HG03460 (cell line): ENCODE results near the gene GARRE1.
"Not testable (repeated sequence)": the region's sequence is repeated elsewhere in the genome, so short reads cannot be mapped to it uniquely, and the experiment has no call there.

ENCODE experiments used
- ATAC-seq: cut with Tn5 transposase; IDR thresholded peaks from one replicate; pipeline ENCODE4 v1.9.1; 2021; ENCODE audit not compliant: unreplicated experiment

GARRE1 gene

GRCh38 chr19:34254046-34254697 lies at the start of gene GARRE1:
GARRE1 (plus strand) TSS chr19:34254554; CDS start chr19:34300474, 45,920 bp downstream.
- ATAC-seq, result peak; percentile 77

- ATAC-seq, result not testable (repeated sequence)
These were observed 49.0 kb upstream of the GARRE1 start for GRCh38 chr19:34205324-34205723.

GRCh38 chr19:34208291-34208884 lies 46.0 kb upstream of the GARRE1 start:
- no peak for ATAC-seq

- ATAC-seq, result no peak
These were observed 44.6 kb upstream of the GARRE1 start for GRCh38 chr19:34209726-34210125.

- no peak for ATAC-seq
These were observed 41.1 kb upstream of the GARRE1 start for GRCh38 chr19:34213283-34213682.

- ATAC-seq, result no peak
These were observed 40.3 kb upstream of the GARRE1 start for GRCh38 chr19:34214040-34214439.

- no peak for ATAC-seq
These were observed 39.2 kb upstream of the GARRE1 start for GRCh38 chr19:34215006-34215665.

- ATAC-seq, result no peak
These were observed 38.7 kb upstream of the GARRE1 start for GRCh38 chr19:34215666-34216038.

GRCh38 chr19:34216745-34217219 lies 37.6 kb upstream of the GARRE1 start:
- ATAC-seq, result not testable (repeated sequence)

- no peak for ATAC-seq
These were observed 36.2 kb upstream of the GARRE1 start for GRCh38 chr19:34217952-34218817.

- no peak for ATAC-seq
These were observed 35.6 kb upstream of the GARRE1 start for GRCh38 chr19:34218818-34219164.

GRCh38 chr19:34220472-34221063 lies 33.8 kb upstream of the GARRE1 start:
- ATAC-seq, result no peak

- ATAC-seq, result no peak
These were observed 32.0 kb upstream of the GARRE1 start for GRCh38 chr19:34222386-34222785.

- no peak for ATAC-seq
These were observed 29.2 kb upstream of the GARRE1 start for GRCh38 chr19:34224996-34225658.

- no peak for ATAC-seq
These were observed 28.7 kb upstream of the GARRE1 start for GRCh38 chr19:34225659-34226015.

GRCh38 chr19:34226036-34226435 lies 28.3 kb upstream of the GARRE1 start:
- ATAC-seq, result no peak

GRCh38 chr19:34228347-34228746 lies 26.0 kb upstream of the GARRE1 start:
- ATAC-seq, result no peak

GRCh38 chr19:34228762-34229161 lies 25.6 kb upstream of the GARRE1 start:
- ATAC-seq, result no peak

- ATAC-seq, result no peak
These were observed 24.6 kb upstream of the GARRE1 start for GRCh38 chr19:34229721-34230120.

- no peak for ATAC-seq
These were observed 23.5 kb upstream of the GARRE1 start for GRCh38 chr19:34230820-34231219.

- ATAC-seq, result no peak
These were observed 22.9 kb upstream of the GARRE1 start for GRCh38 chr19:34231439-34231838.
